Hepatocyte (in vitro differentiated cells): ENCODE data around the gene B3GAT3. TPM values are rescaled to one million over a fixed set of nuclear protein-coding genes. Genes with fewer than 3 reads are reported as not detected.
A peak's percentile ranks its signal among the peaks of the same experiment; 100 is the strongest.

Experiments
- DNase-seq: peaks from one replicate; pipeline ENCODE4 v3.0.0-alpha.2; 2016; ENCODE audit warnings: low spot score
- H2AFZ ChIP-seq: fragments of 200-600 bp; sonication (generic); 2 replicates; pipeline ENCODE4 v1.6.0; 2016; ENCODE audit warnings: antibody characterized with exemption, mild to moderate bottlenecking
- H3K27ac ChIP-seq: fragments of 200-600 bp; sonication (generic); 2 replicates; pipeline ENCODE4 v1.5.1; 2016; ENCODE audit warnings: mild to moderate bottlenecking
- H3K27me3 ChIP-seq: fragments of 200-600 bp; sonication (generic); 2 replicates; pipeline ENCODE4 v1.6.1; 2016
- H3K36me3 ChIP-seq: fragments of 200-600 bp; sonication (generic); replicated peaks from 2 replicates; pipeline ENCODE4 v1.5.1; 2016; ENCODE audit warnings: low read depth; ENCODE audit not compliant: insufficient read depth
- H3K4me1 ChIP-seq: fragments of 200-600 bp; sonication (generic); 2 replicates; pipeline ENCODE4 v1.5.1; 2016; ENCODE audit warnings: mild to moderate bottlenecking, moderate library complexity; ENCODE audit not compliant: insufficient read depth
- H3K4me2 ChIP-seq: fragments of 200-600 bp; sonication (generic); 2 replicates; pipeline ENCODE4 v1.6.0; 2016
- H3K4me3 ChIP-seq: fragments of 200-600 bp; sonication (generic); 2 replicates; pipeline ENCODE4 v1.5.1; 2016; ENCODE audit warnings: mild to moderate bottlenecking
- H3K79me2 ChIP-seq: fragments of 200-600 bp; sonication (generic); 2 replicates; pipeline ENCODE4 v1.6.0; 2017; ENCODE audit warnings: mild to moderate bottlenecking
- H3K9me2 ChIP-seq: fragments of 200-600 bp; sonication (generic); replicated peaks from 2 replicates; pipeline ENCODE4 v1.6.0; 2017; ENCODE audit warnings: mild to moderate bottlenecking; ENCODE audit not compliant: insufficient read depth
- H3K9me3 ChIP-seq: fragments of 200-600 bp; sonication (generic); 2 replicates; pipeline ENCODE4 v1.5.1; 2016; ENCODE audit warnings: low read depth, mild to moderate bottlenecking
- H4K20me1 ChIP-seq: fragments of 200-600 bp; sonication (generic); 2 replicates; pipeline ENCODE4 v1.6.0; 2016; ENCODE audit warnings: mild to moderate bottlenecking; ENCODE audit not compliant: insufficient read depth, poor library complexity, severe bottlenecking
- CTCF ChIP-seq: fragments of 200-600 bp; sonication (generic); IDR thresholded peaks from 2 replicates; pipeline ENCODE4 v1.5.1; 2016; ENCODE audit warnings: antibody characterized with exemption, mild to moderate bottlenecking; ENCODE audit not compliant: poor library complexity
- EZH2 ChIP-seq: fragments of 200-600 bp; sonication (generic); IDR thresholded peaks from 2 replicates; pipeline ENCODE4 v1.6.1; 2016; ENCODE audit warnings: antibody characterized with exemption, mild to moderate bottlenecking, borderline replicate concordance
- EZH2phosphoT487 ChIP-seq: fragments of 200-600 bp; sonication (generic); IDR thresholded peaks from one replicate; pipeline ENCODE4 v1.6.1; 2018; ENCODE audit warnings: antibody characterized with exemption, mild to moderate bottlenecking, low read depth, moderate library complexity; ENCODE audit not compliant: unreplicated experiment, severe bottlenecking
- WGBS: methylation state at CpG from one replicate; pipeline ENCODE4 v1.1.6; 2016; ENCODE audit warnings: low lambda C conversion rate; ENCODE audit errors: missing lambda C conversion rate; 5-methylcytosine and 5-hydroxymethylcytosine counted together
- polyA plus RNA-seq: library from polyadenylated mRNA; unstranded; fragments of >200 nt; fragmentation: Nextera tagmentation; extraction: Ambion mirVana; gene quantifications from 2 replicates; pipeline ENCODE4 v1.2.1, GENCODE V29; 2016
- total RNA-seq: library from RNA; depleted of rRNA; stranded (reverse); fragments of >200 nt; gene quantifications from 2 replicates; pipeline ENCODE4 v1.2.3, GENCODE V29; 2014

The B3GAT3 gene
- total and polyA plus RNA-seq, 2 experiments from 2014 or later, result 32.3 to 61.4 TPM

- Histone ChIP-seq H3K36me3 (no peaks in the 10 kb centered on the region), H3K79me2 (peaks cover 59% of the 10 kb centered on the region), H3K27ac (peak within 1 kb of the TSS; percentile 97), H3K4me1 (peaks cover 6% of the 10 kb centered on the region), H3K4me2 (peak within 1 kb of the TSS; percentile 97), H3K9me2 (no peaks in the 10 kb centered on the region), H3K27me3 (no peaks in the 10 kb centered on the region), H3K4me3 (peak within 1 kb of the TSS; percentile 72), H4K20me1 (no peaks in the 10 kb centered on the region), H2AFZ (peak within 1 kb of the TSS; percentile 20), H3K9me3 (no peaks in the 10 kb centered on the region)
- WGBS, result under 1% methylated on average over 72 of the region's 73 CpGs
- peak; percentile 100 for DNase-seq
- TF ChIP-seq EZH2phosphoT487 (no peak), EZH2 (no peak), CTCF (no peak)
Measured at GRCh38 chr11:62645946-62646824, 24.4 kb upstream of the B3GAT3 start, which contains the start of gene GANAB. TSS of gene GANAB (minus strand) at chr11:62646613. CDS start at chr11:62646599, 14 bp downstream.

- Histone ChIP-seq H3K27me3 (no peaks in the 10 kb centered on the region), H3K27ac (peak overlapping the region; percentile 97), H3K4me1 (peaks cover 10% of the 10 kb centered on the region), H3K36me3 (no peaks in the 10 kb centered on the region), H3K9me2 (no peaks in the 10 kb centered on the region), H3K4me3 (peak overlapping the region; percentile 72), H3K4me2 (peak overlapping the region; percentile 97), H3K9me3 (no peaks in the 10 kb centered on the region), H4K20me1 (no peaks in the 10 kb centered on the region), H2AFZ (peak overlapping the region; percentile 20), H3K79me2 (peaks cover 57% of the 10 kb centered on the region)
- DNase-seq, result no peak
- no peak for TF ChIP-seq EZH2
- no peak for TF ChIP-seq CTCF
- TF ChIP-seq EZH2phosphoT487, result no peak
- WGBS, result 16% methylated on average over 11 of the region's 11 CpGs
Measured at GRCh38 chr11:62645671-62645945, 23.8 kb upstream of the B3GAT3 start.

- H3K27ac ChIP-seq, result peak overlapping the region; percentile 67
- H3K9me3 ChIP-seq, result no peaks in the 10 kb centered on the region
- DNase-seq, result no peak
- no peak overlapping the region for H2AFZ ChIP-seq
- H4K20me1 ChIP-seq, result no peaks in the 10 kb centered on the region
- peaks cover 67% of the 10 kb centered on the region for H3K79me2 ChIP-seq
- peak overlapping the region; percentile 97 for H3K4me2 ChIP-seq
- TF ChIP-seq EZH2 (no peak), CTCF (no peak), EZH2phosphoT487 (no peak)
- 71% methylated on average over 8 of the region's 8 CpGs for WGBS
- no peak overlapping the region for H3K4me3 ChIP-seq
- H3K4me1 ChIP-seq, result peaks cover 10% of the 10 kb centered on the region
- no peaks in the 10 kb centered on the region for H3K36me3 ChIP-seq
- no peaks in the 10 kb centered on the region for H3K27me3 ChIP-seq
- H3K9me2 ChIP-seq, result no peaks in the 10 kb centered on the region
Measured at GRCh38 chr11:62644220-62644619, 22.4 kb upstream of the B3GAT3 start.
